K562 (cell line): ENCODE data around the gene LIFR. TPM values are rescaled to one million over a fixed set of nuclear protein-coding genes. Genes with fewer than 3 reads are reported as not detected.

Experiments
- ATAC-seq: fragments of 200-7000 bp; cut with Tn5 transposase; 3 replicates; pipeline ENCODE4 v1.9.1; 2020; ENCODE audit warnings: moderate library complexity
- BruUV-seq: library from RNA; stranded (reverse); fragments of 400-500 nt; replicated peaks from 2 replicates; lab custom pipeline; 2021; lab: Mats Ljungman, UMichigan
- CTCF ChIA-PET: fragments of 300-600 bp; formaldehyde crosslinking; extraction: SDS; loops from one replicate; lab custom pipeline; 2021; ENCODE audit warnings: low intra/inter-chr PET ratio; lab: Yijun Ruan, JAX
- POLR2A ChIA-PET: fragments of 300-600, 350-650 bp; sonication (Branson Sonifier 250); formaldehyde crosslinking; extraction: SDS; loops from one replicate; lab custom pipeline; 2021; ENCODE audit warnings: antibody characterized with exemption, inconsistent platforms; lab: Yijun Ruan, JAX
- DNase-seq, 4 experiments: peaks; one replicate each; pipeline versions ENCODE4 v3.0.0 to v3.0.0-alpha.2; 2011 to 2018; ENCODE audit warnings: low spot score in 3 of 4, mixed read lengths in 3 of 4; ENCODE audit errors: extremely low read depth in 1 of 4
- FAIRE-seq: peaks from 2 replicates; lab custom pipeline; 2011; peaks lifted over from hg19 to GRCh38; lab: Jason Lieb, UNC
- H2AFZ ChIP-seq: 2 replicates; pipeline ENCODE4 v1.6.0; 2011; ENCODE audit warnings: low read depth, low read length, control low read depth, inconsistent platforms
- H3K27ac ChIP-seq: fragments of 200-600 bp; 3 replicates; pipeline ENCODE4 v1.8.0; 2011; ENCODE audit warnings: low read depth, mild to moderate bottlenecking, control low read depth, inconsistent platforms, low read length, moderate library complexity, mixed read lengths; ENCODE audit errors: extremely low read depth
- H3K27me3 ChIP-seq, 2 experiments: fragments of 300-600 bp in 1 of 2; 2 replicates in 1 of 2; 3 replicates in 1 of 2; pipeline versions ENCODE4 v1.6.0 to v1.8.0; 2011; ENCODE audit warnings: inconsistent platforms in 2 of 2, low read length in 2 of 2, mild to moderate bottlenecking in 1 of 2, mixed read lengths in 1 of 2, moderate library complexity in 1 of 2; ENCODE audit not compliant: control insufficient read depth in 2 of 2, insufficient read depth in 2 of 2
- H3K36me3 ChIP-seq: fragments of 300-600 bp; 3 replicates; pipeline ENCODE4 v1.8.0; 2011; ENCODE audit warnings: mild to moderate bottlenecking, low read length, inconsistent platforms; ENCODE audit not compliant: control insufficient read depth, insufficient read depth
- H3K4me1 ChIP-seq, 2 experiments: fragments of 200-600 bp in 1 of 2; replicated peaks in 1 of 2; 2 replicates in 1 of 2; 3 replicates in 1 of 2; pipeline versions ENCODE4 v1.5.1 to v1.8.0; 2011; ENCODE audit warnings: inconsistent platforms in 2 of 2, low read length in 2 of 2, mild to moderate bottlenecking in 1 of 2, mixed read lengths in 1 of 2, moderate library complexity in 1 of 2; ENCODE audit not compliant: control insufficient read depth in 2 of 2, insufficient read depth in 2 of 2
- H3K4me2 ChIP-seq: 2 replicates; pipeline ENCODE4 v1.6.1; 2011; ENCODE audit warnings: low read length, control low read depth, inconsistent platforms, mixed read lengths; ENCODE audit not compliant: insufficient read depth
- H3K4me3 ChIP-seq: fragments of 200-600 bp; sonication (generic), shearing (Covaris generic); 2 replicates; pipeline ENCODE4 v1.5.1; 2016; ENCODE audit warnings: control low read depth, inconsistent platforms
- H3K79me2 ChIP-seq: fragments of 200-600 bp; 3 replicates; pipeline ENCODE4 v1.8.0; 2011; ENCODE audit warnings: low read length, inconsistent platforms; ENCODE audit not compliant: control insufficient read depth, insufficient read depth
- H3K9ac ChIP-seq, 2 experiments: 2 replicates each; pipeline versions ENCODE4 v1.6.0 to v1.6.1; 2011; ENCODE audit warnings: low read depth in 2 of 2, low read length in 2 of 2, control low read depth in 1 of 2, inconsistent platforms in 1 of 2, mild to moderate bottlenecking in 1 of 2, mixed read lengths in 1 of 2; ENCODE audit not compliant: insufficient read depth in 1 of 2
- H3K9me1 ChIP-seq: one replicate; pipeline ENCODE4 v1.6.0; 2011; ENCODE audit warnings: inconsistent platforms, mild to moderate bottlenecking, low read length, moderate library complexity; ENCODE audit not compliant: control insufficient read depth, insufficient read depth
- H3K9me3 ChIP-seq: replicated peaks from 2 replicates; pipeline ENCODE4 v1.5.1; 2011; ENCODE audit warnings: low read depth, low read length, inconsistent platforms; ENCODE audit not compliant: control insufficient read depth, insufficient read depth
- H4K20me1 ChIP-seq: replicated peaks from 2 replicates; pipeline ENCODE4 v1.6.1; 2011; ENCODE audit warnings: low read length, inconsistent platforms, mixed read lengths; ENCODE audit not compliant: control insufficient read depth, insufficient read depth
- MGA ChIP-seq: fragments of 450-650 bp; IDR thresholded peaks from 2 replicates; pipeline ENCODE4 v1.6.1; 2016; ENCODE audit warnings: mild to moderate bottlenecking, moderate library complexity
- TSHZ1 ChIP-seq: fragments of 250-450 bp; sonication (Bioruptor Pico); IDR thresholded peaks from 2 replicates; pipeline ENCODE4 v1.4.0; 2020; ENCODE audit warnings: mild to moderate bottlenecking, moderate library complexity
- WGBS: fragments of 100-300 bp; shearing (Covaris generic); methylation state at CpG from one replicate; pipeline ENCODE4 v1.1.6; 2016; ENCODE audit warnings: low coverage, mixed read lengths; ENCODE audit not compliant: insufficient coverage; ENCODE audit errors: missing lambda C conversion rate; 5-methylcytosine and 5-hydroxymethylcytosine counted together
- in situ Hi-C: fragments of 300-500 bp; cut with MboI; formaldehyde crosslinking; loops from 4 replicates; pipeline ENCODE4 v1.15.0; 2018; ENCODE audit warnings: inconsistent platforms, mixed read lengths
- intact Hi-C: fragments of 100-400 bp; cut with micrococcal nuclease; formaldehyde crosslinking; loops from 2 replicates; pipeline ENCODE4 v1.14.2; 2022
- polyA plus RNA-seq, 8 experiments: library from polyadenylated mRNA; depleted of rRNA in 4 of 8; stranded (reverse) in 5 of 8; unstranded in 3 of 8; fragments of >200 nt; fragmentation: Nextera tagmentation in 2 of 8; fragmentation: Illumina TruSeq in 1 of 8; extraction: Ambion mirVana in 2 of 8; extraction: Trizol in 1 of 8; gene quantifications; 2 replicates each; pipeline versions ENCODE4 v1.2.1 to v1.2.3, GENCODE V29; 2011 to 2014; ENCODE audit warnings: inconsistent platforms in 1 of 8, missing spikeins in 1 of 8
- total RNA-seq, 7 experiments: library from RNA; depleted of rRNA in 6 of 7; stranded (reverse); fragments of >200 nt in 6 of 7; fragmentation: Illumina TruSeq in 2 of 7; extraction: Trizol in 2 of 7; gene quantifications; 2 replicates each; pipeline versions ENCODE4 v1.2.1 to v1.2.3, GENCODE V29; 2011 to 2021; ENCODE audit warnings: low replicate concordance in 1 of 7

LIFR gene
- total and polyA plus RNA-seq, 9 of the 15 experiments (the other 6 are each of a cell fraction or from before 2014, with no cell fraction given), result 0.43 to 5.7 (median 3.3) TPM

DNA sequence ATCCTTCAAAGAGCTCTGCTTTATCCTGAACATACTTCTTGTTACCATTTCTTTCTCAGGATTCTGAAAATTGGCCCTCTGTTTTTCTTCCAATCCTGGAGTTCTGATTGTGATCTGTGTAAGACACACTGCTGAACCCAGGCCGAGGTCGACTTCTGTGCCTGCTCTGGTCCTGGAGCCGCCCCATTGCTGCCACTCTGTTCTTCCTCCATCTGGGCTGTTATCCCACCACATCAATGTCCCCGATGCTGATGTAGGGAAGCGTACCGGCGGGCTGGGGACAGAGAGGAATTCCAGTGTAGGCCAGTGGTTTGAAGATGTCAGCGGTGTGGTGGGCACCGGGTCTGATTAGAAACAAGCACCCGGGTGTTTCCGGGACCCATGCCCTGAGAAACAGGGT is 102.5 kb downstream of the LIFR start:
- in situ Hi-C loops, result no loop called here
- BruUV-seq, result no TSS peak
- Histone ChIP-seq H3K4me1 (no peaks in the 10 kb centered on the region), H3K9me1 (no peaks in the 10 kb centered on the region), H3K79me2 (no peaks in the 10 kb centered on the region), H4K20me1 (no peaks in the 10 kb centered on the region), H3K27ac (no peak overlapping the region), H3K36me3 (no peaks in the 10 kb centered on the region), H3K9me3 (no peaks in the 10 kb centered on the region), H3K4me3 (no peak overlapping the region), H3K9ac (no peak overlapping the region), H3K27me3 (peaks cover 30 to 60% of the 10 kb centered on the region in 2 experiments), H2AFZ (no peak overlapping the region), H3K4me2 (no peak overlapping the region)
- intact Hi-C loops, result no loop called here
- FAIRE-seq (no peak), DNase-seq (no peak), ATAC-seq (no peak)
- WGBS, result 3% methylated on average over 11 of the region's 11 CpGs
- CTCF ChIA-PET, result no interaction called here
- POLR2A ChIA-PET, result interaction anchor here (0.7 kb wide), 1 partner anchor 37 kb away, joined by 3 read pairs; no protein-coding TSS in a partner anchor
- TF ChIP-seq TSHZ1, result no peak
- no peak for TF ChIP-seq MGA
